Tibial nerve (tissue), 4 donors: ENCODE results near the gene PCBP1. TPM values are rescaled to one million over a fixed set of nuclear protein-coding genes. Genes with fewer than 3 reads are reported as not detected.
"Not testable (repeated sequence)": the region's sequence is repeated elsewhere in the genome, so short reads cannot be mapped to it uniquely, and the experiment has no call there.

Experiments used
- DNase-seq, 2 donors: peaks; one replicate each; pipeline ENCODE4 v3.0.0-alpha.2; 2019; ENCODE audit warnings: low spot score in 2 of 2
- H3K27ac ChIP-seq, 4 donors: fragments of 200-600 bp; sonication (generic) in 3 of 4; one replicate each; pipeline ENCODE4 v1.5.1; 2017 to 2019; ENCODE audit warnings: mild to moderate bottlenecking in 1 of 4
- H3K27me3 ChIP-seq, 2 donors: fragments of 200-600 bp; sonication (generic) in 1 of 2; one replicate each; pipeline versions ENCODE4 v1.5.1 to v1.6.0; 2017 to 2019
- H3K36me3 ChIP-seq, 3 donors: fragments of 200-600 bp; sonication (generic); one replicate each; pipeline ENCODE4 v1.5.1; 2018 to 2019
- H3K4me1 ChIP-seq, 4 donors: fragments of 200-600 bp; sonication (generic) in 3 of 4; one replicate each; pipeline ENCODE4 v1.5.1; 2017 to 2019
- H3K4me3 ChIP-seq, 4 donors: fragments of 200-600 bp; sonication (generic) in 3 of 4; one replicate each; pipeline ENCODE4 v1.5.1; 2017 to 2019; ENCODE audit warnings: mild to moderate bottlenecking in 1 of 4, moderate library complexity in 1 of 4
- H3K9me3 ChIP-seq, 4 donors: fragments of 200-600 bp; sonication (generic) in 3 of 4; one replicate each; pipeline ENCODE4 v1.5.1; 2017 to 2019
- CTCF ChIP-seq, 5 experiments: fragments of 200-600 bp in 3 of 5; fragments of 450-650 bp in 2 of 5; sonication (generic) in 3 of 5; IDR thresholded peaks; one replicate each; pipeline ENCODE4 v1.5.1; 2016 to 2019; ENCODE audit warnings: antibody characterized with exemption in 5 of 5, mild to moderate bottlenecking in 3 of 5, moderate library complexity in 2 of 5
- EP300 ChIP-seq, 2 donors: sonication (generic); formaldehyde crosslinking; IDR thresholded peaks; one replicate each; pipeline ENCODE4 v1.6.1; 2017; ENCODE audit warnings: antibody characterized with exemption in 2 of 2, mild to moderate bottlenecking in 1 of 2
- POLR2A ChIP-seq, 2 donors: fragments of 450-650 bp; IDR thresholded peaks; one replicate each; pipeline ENCODE4 v1.6.1; 2017; ENCODE audit warnings: antibody characterized with exemption in 2 of 2, mild to moderate bottlenecking in 2 of 2, moderate library complexity in 2 of 2
- WGBS, 2 donors: methylation state at CpG; one replicate each; pipeline ENCODE4 v1.1.5; 2018; 5-methylcytosine and 5-hydroxymethylcytosine counted together
- total RNA-seq, 4 donors: library from RNA; depleted of rRNA; stranded (reverse); fragments of >200 nt; gene quantifications; one replicate each; pipeline ENCODE4 v1.1.0, GENCODE V29; 2016

The PCBP1 gene
- total RNA-seq, 4 donors from 2014 or later = 157 to 203 (median 188) TPM

- DNase-seq = no peak
- Histone ChIP-seq H3K27me3 (no peaks in the 10 kb centered on the region), H3K4me1 (peaks cover 0 to 39% (median 28%) of the 10 kb centered on the region in 4 donors), H3K9me3 (no peaks in the 10 kb centered on the region), H3K27ac (peak overlapping the region; percentile 33 to 76 (median 68)), H3K4me3 (no peak overlapping the region), H3K36me3 (no peaks in the 10 kb centered on the region)
- WGBS, 2 donors = 81 to 90% methylated on average over 5 of the region's 5 CpGs
- TF ChIP-seq POLR2A (IDR thresholded peaks at IDR 0.05) (no peak), EP300 (IDR thresholded peaks at IDR 0.05) (no peak), CTCF (IDR thresholded peaks at IDR 0.05) (no peak)
Measured at GRCh38 chr2:70103531-70104061, 16.3 kb downstream of the PCBP1 start.

GRCh38 chr2:70104231-70105111 is 17.2 kb downstream of the PCBP1 start:
- no peaks in the 10 kb centered on the region for H3K9me3 ChIP-seq
- TF ChIP-seq EP300 (IDR thresholded peaks at IDR 0.05) = peak in 1 of 2 donors; percentile 44
- TF ChIP-seq CTCF (IDR thresholded peaks at IDR 0.05) = no peak
- no peak for DNase-seq
- H3K4me3 ChIP-seq = peak overlapping the region in 1 of 4 donors; percentile 10
- WGBS, 2 donors = 39 to 43% methylated on average over 11 of the region's 11 CpGs
- H3K27me3 ChIP-seq = no peaks in the 10 kb centered on the region
- H3K36me3 ChIP-seq = no peaks in the 10 kb centered on the region
- H3K27ac ChIP-seq = peak overlapping the region; percentile 33 to 76 (median 68)
- peaks cover 0 to 47% (median 32%) of the 10 kb centered on the region in 4 donors for H3K4me1 ChIP-seq

DNA sequence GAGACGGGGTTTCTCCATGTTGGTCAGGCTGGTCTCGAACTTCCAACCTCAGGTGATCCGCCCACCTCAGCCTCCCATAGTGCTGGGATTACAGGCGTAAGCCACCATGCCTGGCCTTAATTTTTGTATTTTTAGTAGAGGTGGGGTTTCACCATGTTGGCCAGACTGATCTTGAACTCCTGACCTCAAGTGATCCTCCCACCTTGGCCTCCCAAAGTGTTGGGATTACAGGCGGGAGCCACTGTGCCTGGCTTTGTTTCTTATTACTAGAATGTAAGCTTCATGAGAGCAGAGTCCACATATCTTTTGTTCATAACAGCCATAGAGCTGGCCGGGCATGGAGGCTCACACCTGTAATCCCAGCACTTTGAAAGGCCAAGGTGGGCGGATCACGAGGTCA is 18.9 kb downstream of the PCBP1 start:
- not testable (repeated sequence) for H3K9me3 ChIP-seq, H3K27me3 ChIP-seq, DNase-seq, H3K4me3 ChIP-seq, H3K36me3 ChIP-seq
- 94 to 97% methylated on average over 8 of the region's 8 CpGs for WGBS, 2 donors
- Histone ChIP-seq H3K4me1 (peaks cover 0 to 54% (median 33%) of the 10 kb centered on the region in 4 donors), H3K27ac (peak overlapping the region in 1 of 4 donors; percentile 90)

DNA sequence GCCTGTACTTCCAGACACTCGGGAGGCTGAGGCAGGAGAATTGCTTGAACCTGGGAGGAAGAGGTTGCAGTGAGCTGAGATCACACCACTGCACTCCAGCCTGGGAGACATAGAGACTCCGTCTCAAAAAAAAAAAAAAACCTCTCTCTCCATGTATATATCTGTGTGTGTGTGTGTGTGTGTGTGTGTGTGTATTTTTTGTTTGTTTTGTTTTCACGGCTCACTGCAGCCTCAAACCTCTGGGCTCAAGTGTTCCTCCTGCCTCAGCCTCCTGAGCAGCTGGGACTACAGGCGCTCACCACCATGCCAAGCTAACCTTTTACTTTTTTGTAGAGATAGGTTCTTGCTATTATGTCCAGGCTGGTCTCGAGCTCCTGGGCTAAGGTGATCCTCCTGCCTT is 23.1 kb downstream of the PCBP1 start:
- peaks cover 0 to 58% (median 39%) of the 10 kb centered on the region in 4 donors for H3K4me1 ChIP-seq
- H3K4me3 ChIP-seq, H3K36me3 ChIP-seq, H3K27me3 ChIP-seq, H3K9me3 ChIP-seq, DNase-seq: not testable (repeated sequence)
- 87 to 93% methylated on average over 5 of the region's 5 CpGs for WGBS, 2 donors
- peak overlapping the region; percentile 24 to 97 (median 88) for H3K27ac ChIP-seq

DNA sequence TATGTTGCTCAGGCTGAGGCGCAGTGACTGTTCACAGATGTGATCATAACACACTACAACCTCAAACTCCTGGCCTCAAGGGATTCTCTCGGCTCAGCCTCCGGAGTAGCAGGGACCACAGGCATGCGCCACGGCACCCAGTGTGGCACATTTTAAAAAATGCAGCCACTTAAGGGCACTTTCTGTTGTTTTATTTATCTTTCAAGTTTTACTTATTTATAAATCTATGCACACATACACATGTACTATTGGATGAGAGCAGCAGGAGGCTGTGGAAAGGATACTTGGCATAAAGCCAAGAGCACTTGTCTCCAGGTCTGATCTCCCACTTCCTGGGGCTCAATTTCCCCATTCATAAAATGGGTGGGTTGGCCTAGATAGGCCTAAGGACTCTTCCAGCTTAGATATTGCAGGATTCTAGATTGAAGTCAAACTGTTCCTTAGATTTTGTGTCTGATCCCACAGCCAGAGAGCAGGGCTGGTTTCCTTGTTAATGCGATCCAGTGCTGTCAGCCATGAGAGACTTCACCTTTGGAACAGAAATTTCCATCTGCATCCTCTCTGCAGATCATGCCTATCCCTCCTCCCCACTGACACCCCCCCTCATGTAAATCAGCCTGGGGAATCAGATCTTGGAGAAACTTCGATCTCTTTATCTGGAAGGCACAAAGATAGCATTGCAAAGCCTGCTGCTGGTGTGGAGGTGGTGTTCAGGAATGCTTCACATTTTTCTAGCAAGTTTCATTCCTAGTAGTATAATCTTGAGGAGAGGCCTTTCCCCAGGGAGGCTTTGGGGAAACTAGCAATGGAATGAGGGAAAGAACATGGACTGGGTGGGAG is 24.7 kb downstream of the PCBP1 start:
- Histone ChIP-seq H3K4me1 (peaks cover 0 to 56% (median 35%) of the 10 kb centered on the region in 4 donors), H3K9me3 (no peaks in the 10 kb centered on the region), H3K4me3 (no peak overlapping the region), H3K27ac (peak overlapping the region; percentile 19 to 97 (median 57)), H3K27me3 (no peaks in the 10 kb centered on the region), H3K36me3 (no peaks in the 10 kb centered on the region)
- WGBS, 2 donors = 66 to 68% methylated on average over 7 of the region's 7 CpGs
- no peak for TF ChIP-seq POLR2A (IDR thresholded peaks at IDR 0.05)
- TF ChIP-seq EP300 (IDR thresholded peaks at IDR 0.05) = no peak
- no peak for TF ChIP-seq CTCF (IDR thresholded peaks at IDR 0.05)
- DNase-seq = no peak
